HepG2 (cell line): ENCODE results near the gene EPO. TPM values are rescaled to one million over a fixed set of nuclear protein-coding genes. Genes with fewer than 3 reads are reported as not detected.

Experiments used
- BRD4 ChIP-seq: sonication (generic); formaldehyde crosslinking; IDR thresholded peaks from 2 replicates; pipeline ENCODE4 v1.4.0; 2020; ENCODE audit warnings: missing genetic modification reagents
- ELF3 ChIP-seq: IDR thresholded peaks from 2 replicates; pipeline ENCODE4 v1.6.1; 2016; ENCODE audit warnings: missing genetic modification reagents, missing compliant biosample characterization
- FOXJ3 ChIP-seq: sonication (generic); formaldehyde crosslinking; IDR thresholded peaks from 2 replicates; pipeline ENCODE4 v1.4.0; 2020; ENCODE audit warnings: missing genetic modification reagents, mild to moderate bottlenecking, borderline replicate concordance
- HDAC2 ChIP-seq: sonication (generic); formaldehyde crosslinking; IDR thresholded peaks from 2 replicates; pipeline ENCODE4 v1.4.0; 2020; ENCODE audit warnings: missing genetic modification reagents
- HMGXB3 ChIP-seq: sonication (generic); formaldehyde crosslinking; IDR thresholded peaks from 2 replicates; pipeline ENCODE4 v1.4.0; 2020; ENCODE audit warnings: missing genetic modification reagents, borderline replicate concordance
- ISL2 ChIP-seq: sonication (generic); formaldehyde crosslinking; IDR thresholded peaks from 2 replicates; pipeline ENCODE4 v1.5.0; 2020; ENCODE audit warnings: missing genetic modification reagents
- LBX2 ChIP-seq: sonication (generic); formaldehyde crosslinking; IDR thresholded peaks from 2 replicates; pipeline ENCODE4 v1.5.0; 2020; ENCODE audit warnings: missing genetic modification reagents, mild to moderate bottlenecking, borderline replicate concordance
- MATR3 ChIP-seq: sonication (generic); formaldehyde crosslinking; IDR thresholded peaks from 2 replicates; pipeline ENCODE4 v1.4.0; 2020; ENCODE audit warnings: missing genetic modification reagents
- NFE2 ChIP-seq: sonication (generic); formaldehyde crosslinking; IDR thresholded peaks from 2 replicates; pipeline ENCODE4 v1.4.0; 2020; ENCODE audit warnings: missing genetic modification reagents
- PATZ1 ChIP-seq: sonication (generic); formaldehyde crosslinking; IDR thresholded peaks from 2 replicates; pipeline ENCODE4 v1.4.0; 2020; ENCODE audit warnings: missing genetic modification reagents
- SRF ChIP-seq: IDR thresholded peaks from 2 replicates; pipeline ENCODE4 v1.6.1; 2011; ENCODE audit warnings: mild to moderate bottlenecking, low read depth, low read length, moderate library complexity
- TIGD3 ChIP-seq: sonication (generic); formaldehyde crosslinking; IDR thresholded peaks from 2 replicates; pipeline ENCODE4 v1.5.1; 2020; ENCODE audit warnings: mild to moderate bottlenecking, missing genetic modification reagents, borderline replicate concordance
- ZMYM2 ChIP-seq: sonication (generic); formaldehyde crosslinking; IDR thresholded peaks from 2 replicates; pipeline ENCODE4 v1.8.0; 2022; ENCODE audit warnings: mild to moderate bottlenecking, missing genetic modification reagents
- ZNF326 ChIP-seq: sonication (generic); formaldehyde crosslinking; IDR thresholded peaks from 2 replicates; pipeline ENCODE4 v1.4.0; 2020; ENCODE audit warnings: missing genetic modification reagents, borderline replicate concordance
- ZNF547 ChIP-seq: sonication (generic); formaldehyde crosslinking; IDR thresholded peaks from 2 replicates; pipeline ENCODE4 v1.5.1; 2020; ENCODE audit warnings: mild to moderate bottlenecking, missing genetic modification reagents
- ZNF615 ChIP-seq: sonication (generic); formaldehyde crosslinking; IDR thresholded peaks from 2 replicates; pipeline ENCODE4 v1.5.0; 2020; ENCODE audit warnings: mild to moderate bottlenecking, missing genetic modification reagents, borderline replicate concordance
- ZNF770 ChIP-seq: sonication (generic); formaldehyde crosslinking; IDR thresholded peaks from 2 replicates; pipeline ENCODE4 v1.5.0; 2020; ENCODE audit warnings: mild to moderate bottlenecking, missing genetic modification reagents
- ZNF792 ChIP-seq: IDR thresholded peaks from 2 replicates; pipeline ENCODE4 v1.6.1; 2016
- ZSCAN22 ChIP-seq: sonication (generic); formaldehyde crosslinking; IDR thresholded peaks from 2 replicates; pipeline ENCODE4 v1.4.0; 2020; ENCODE audit warnings: mild to moderate bottlenecking, missing genetic modification reagents
- polyA plus RNA-seq, 8 experiments: library from polyadenylated mRNA; depleted of rRNA in 3 of 8; stranded (reverse) in 7 of 8; unstranded in 1 of 8; fragments of >200 nt; fragmentation: Illumina TruSeq in 4 of 8; extraction: Trizol in 4 of 8; gene quantifications; 2 replicates each; pipeline versions ENCODE4 v1.2.1 to v1.2.3, GENCODE V29; 2011 to 2016; ENCODE audit warnings: low read depth in 4 of 8, missing spikeins in 1 of 8, mixed read lengths in 1 of 8; ENCODE audit not compliant: insufficient read depth in 1 of 8
- total RNA-seq, 5 experiments: library from RNA; depleted of rRNA; stranded (reverse); fragments of >200 nt; fragmentation: Illumina TruSeq; extraction: Trizol; gene quantifications; 2 replicates each; pipeline ENCODE4 v1.2.3, GENCODE V29; 2016; ENCODE audit warnings: low read depth in 1 of 5

Gene EPO
- total and polyA plus RNA-seq, 2 of the 13 experiments (the other 11 are each of a cell fraction or from before 2014, with no cell fraction given) = 10.3 to 25.7 TPM

GRCh38 chr7:100705320-100705752 lies 14.9 kb upstream of the EPO start (continued):
- TF ChIP-seq TIGD3 (CRISPR knock-in tag) (no peak), ELF3 (0 out of 2 replicates have a peak, but pooled peaks have one; percentile 21), ZNF547 (CRISPR knock-in tag) (peak; percentile 92; the same call in 1 of the 2 replicates), ISL2 (CRISPR knock-in tag) (0 out of 2 replicates have a peak, but pooled peaks have one; percentile 41), HMGXB3 (no peak), ZNF770 (CRISPR knock-in tag) (peak; percentile 65), BRD4 (CRISPR knock-in tag) (peak; percentile 50; the same call in 1 of the 2 replicates), HDAC2 (CRISPR knock-in tag) (peak; percentile 35; the same call in 1 of the 2 replicates), ZNF326 (CRISPR knock-in tag) (peak; percentile 66; the same call in 1 of the 2 replicates), LBX2 (CRISPR knock-in tag) (0 out of 2 replicates have a peak, but pooled peaks have one; percentile 11), FOXJ3 (peak; percentile 63; the same call in 1 of the 2 replicates), PATZ1 (CRISPR knock-in tag) (peak; percentile 80), ZNF792 (CRISPR knock-in tag) (peak; percentile 53; the same call in 1 of the 2 replicates), NFE2 (CRISPR knock-in tag) (0 out of 2 replicates have a peak, but pooled peaks have one; percentile 8), MATR3 (CRISPR knock-in tag) (no peak), ZNF615 (CRISPR knock-in tag) (no peak), SRF (no peak), ZSCAN22 (CRISPR knock-in tag) (peak; percentile 50; the same call in 1 of the 2 replicates), ZMYM2 (CRISPR knock-in tag) (peak; percentile 69; the same call in 1 of the 2 replicates)
